KMS-11 (cell line): ENCODE data around the gene FAM163A.

ENCODE experiments used
- H2AFZ ChIP-seq: fragments of 200-600 bp; sonication (generic); 2 replicates; pipeline ENCODE4 v1.6.1; 2016; ENCODE audit warnings: antibody characterized with exemption, mixed run types, low read depth
- H3K27ac ChIP-seq: fragments of 200-600 bp; sonication (generic); 2 replicates; pipeline ENCODE4 v1.6.1; 2016; ENCODE audit warnings: mild to moderate bottlenecking, mixed run types
- H3K27me3 ChIP-seq: fragments of 200-600 bp; sonication (generic); 2 replicates; pipeline ENCODE4 v1.6.1; 2017; ENCODE audit warnings: mild to moderate bottlenecking, low read depth, mixed run types, moderate library complexity; ENCODE audit not compliant: insufficient read depth
- H3K36me3 ChIP-seq: fragments of 200-600 bp; sonication (generic); 2 replicates; pipeline ENCODE4 v1.6.1; 2017; ENCODE audit warnings: mild to moderate bottlenecking, mixed run types; ENCODE audit not compliant: insufficient read depth
- H3K4me1 ChIP-seq: fragments of 200-600 bp; sonication (generic); 2 replicates; pipeline ENCODE4 v1.6.1; 2016; ENCODE audit warnings: mild to moderate bottlenecking, low read depth, mixed run types; ENCODE audit not compliant: poor library complexity, severe bottlenecking
- H3K4me2 ChIP-seq: fragments of 200-600 bp; sonication (generic); 2 replicates; pipeline ENCODE4 v1.7.0; 2016; ENCODE audit warnings: mild to moderate bottlenecking, mixed run types
- H3K4me3 ChIP-seq: fragments of 200-600 bp; sonication (generic); IDR thresholded peaks from 2 replicates; pipeline ENCODE4 v1.6.1; 2017; ENCODE audit warnings: low read depth, low read length, mixed read lengths; ENCODE audit not compliant: insufficient read depth
- H3K79me2 ChIP-seq: fragments of 200-600 bp; sonication (generic); 2 replicates; pipeline ENCODE4 v1.6.1; 2016; ENCODE audit warnings: low read depth, mixed run types; ENCODE audit not compliant: insufficient read depth
- H3K9ac ChIP-seq: fragments of 200-600 bp; sonication (generic); 2 replicates; pipeline ENCODE4 v1.6.1; 2016; ENCODE audit warnings: mild to moderate bottlenecking, mixed run types
- H4K20me1 ChIP-seq: fragments of 200-600 bp; sonication (generic); 2 replicates; pipeline ENCODE4 v1.6.1; 2016; ENCODE audit warnings: mild to moderate bottlenecking, mixed run types; ENCODE audit not compliant: insufficient read depth
- TF ChIP-seq, protein P1 (sequence below): fragments of 200-600 bp; sonication (generic); conservative IDR thresholded peaks from 2 replicates; pipeline ENCODE4 v1.6.1; 2017; ENCODE audit warnings: low read depth, mild to moderate bottlenecking, antibody characterized with exemption, low read length, moderate library complexity, mixed read lengths

FAM163A gene

DNA sequence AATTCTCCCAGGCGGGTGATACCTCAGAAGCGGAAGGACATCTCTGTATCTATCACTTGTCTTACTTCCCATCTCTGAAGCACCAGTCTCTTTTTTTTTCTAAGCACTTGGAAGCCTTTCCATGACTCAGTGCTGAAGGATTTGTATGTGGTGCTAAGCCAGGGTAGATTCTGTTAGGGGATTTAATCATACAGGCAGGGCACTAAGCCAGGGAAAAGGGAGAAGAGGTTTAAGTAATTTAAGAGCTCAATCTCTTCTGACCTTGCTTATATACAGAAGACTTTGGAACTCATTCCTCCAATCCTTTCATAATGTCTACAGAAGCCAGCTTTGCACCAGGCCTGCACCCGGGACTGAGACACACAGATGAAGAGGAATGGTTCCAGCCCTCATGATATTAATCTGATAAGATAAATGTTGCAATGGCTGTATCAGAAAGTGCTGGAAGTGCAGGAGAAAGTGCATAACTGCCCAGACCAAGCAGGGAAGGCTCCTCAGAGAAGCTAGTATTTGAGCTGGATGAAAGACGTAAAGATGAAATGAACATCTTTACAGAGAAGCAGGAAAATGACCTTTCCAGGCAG is 11.0 kb downstream of the FAM163A start:
- TF ChIP-seq, protein P1, sequence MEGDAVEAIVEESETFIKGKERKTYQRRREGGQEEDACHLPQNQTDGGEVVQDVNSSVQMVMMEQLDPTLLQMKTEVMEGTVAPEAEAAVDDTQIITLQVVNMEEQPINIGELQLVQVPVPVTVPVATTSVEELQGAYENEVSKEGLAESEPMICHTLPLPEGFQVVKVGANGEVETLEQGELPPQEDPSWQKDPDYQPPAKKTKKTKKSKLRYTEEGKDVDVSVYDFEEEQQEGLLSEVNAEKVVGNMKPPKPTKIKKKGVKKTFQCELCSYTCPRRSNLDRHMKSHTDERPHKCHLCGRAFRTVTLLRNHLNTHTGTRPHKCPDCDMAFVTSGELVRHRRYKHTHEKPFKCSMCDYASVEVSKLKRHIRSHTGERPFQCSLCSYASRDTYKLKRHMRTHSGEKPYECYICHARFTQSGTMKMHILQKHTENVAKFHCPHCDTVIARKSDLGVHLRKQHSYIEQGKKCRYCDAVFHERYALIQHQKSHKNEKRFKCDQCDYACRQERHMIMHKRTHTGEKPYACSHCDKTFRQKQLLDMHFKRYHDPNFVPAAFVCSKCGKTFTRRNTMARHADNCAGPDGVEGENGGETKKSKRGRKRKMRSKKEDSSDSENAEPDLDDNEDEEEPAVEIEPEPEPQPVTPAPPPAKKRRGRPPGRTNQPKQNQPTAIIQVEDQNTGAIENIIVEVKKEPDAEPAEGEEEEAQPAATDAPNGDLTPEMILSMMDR: no peak
- Histone ChIP-seq H3K4me2 (no peak overlapping the region), H4K20me1 (no peaks in the 10 kb centered on the region)

DNA sequence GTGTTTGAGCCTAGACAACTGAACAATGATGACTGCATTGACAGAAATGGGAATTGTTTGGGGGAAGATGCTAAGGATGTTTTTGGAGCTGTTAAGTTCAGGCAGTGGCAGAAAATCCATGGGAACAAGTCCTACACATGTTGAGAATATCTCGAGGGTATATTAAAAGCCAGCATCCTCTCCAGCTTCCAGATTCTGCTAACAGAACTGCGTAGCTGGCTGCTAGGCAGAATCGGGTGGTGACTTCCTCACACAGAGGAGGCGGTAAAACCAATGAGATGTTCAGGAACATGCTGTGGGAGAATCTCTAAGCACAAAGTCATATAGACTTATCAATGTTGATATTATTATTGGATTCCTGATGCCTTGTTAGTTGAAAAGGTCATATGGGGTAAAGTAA is 14.8 kb downstream of the FAM163A start:
- no peak overlapping the region for H3K4me3 ChIP-seq
- no peak overlapping the region for H3K4me2 ChIP-seq
- H3K9ac ChIP-seq: no peak overlapping the region
- no peaks in the 10 kb centered on the region for H3K36me3 ChIP-seq
- no peaks in the 10 kb centered on the region for H4K20me1 ChIP-seq
- H3K27ac ChIP-seq: no peak overlapping the region
- H3K4me1 ChIP-seq: no peaks in the 10 kb centered on the region
- TF ChIP-seq, protein P1: no peak
- no peaks in the 10 kb centered on the region for H3K79me2 ChIP-seq
- H2AFZ ChIP-seq: no peak overlapping the region
- H3K27me3 ChIP-seq: no peaks in the 10 kb centered on the region

More for the DNA sequence above, 11.0 kb downstream of the FAM163A start:
- Histone ChIP-seq H3K9ac (no peak overlapping the region), H3K27ac (no peak overlapping the region), H2AFZ (no peak overlapping the region), H3K36me3 (no peaks in the 10 kb centered on the region), H3K27me3 (no peaks in the 10 kb centered on the region), H3K79me2 (no peaks in the 10 kb centered on the region), H3K4me3 (no peak overlapping the region), H3K4me1 (no peaks in the 10 kb centered on the region)

GRCh38 chr1:179760521-179760920 is 17.4 kb downstream of the FAM163A start:
- H3K9ac ChIP-seq: no peak overlapping the region
- H3K4me2 ChIP-seq: no peak overlapping the region
- TF ChIP-seq, protein P1: no peak
- no peak overlapping the region for H3K4me3 ChIP-seq
- H3K27ac ChIP-seq: no peak overlapping the region
- no peaks in the 10 kb centered on the region for H3K4me1 ChIP-seq
- no peaks in the 10 kb centered on the region for H3K36me3 ChIP-seq
- no peaks in the 10 kb centered on the region for H4K20me1 ChIP-seq
- H2AFZ ChIP-seq: no peak overlapping the region
- no peaks in the 10 kb centered on the region for H3K27me3 ChIP-seq
- no peaks in the 10 kb centered on the region for H3K79me2 ChIP-seq

GRCh38 chr1:179761296-179761695 is 18.2 kb downstream of the FAM163A start:
- Histone ChIP-seq H3K4me1 (no peaks in the 10 kb centered on the region), H3K4me2 (no peak overlapping the region), H3K36me3 (no peaks in the 10 kb centered on the region), H3K79me2 (no peaks in the 10 kb centered on the region), H3K27me3 (no peaks in the 10 kb centered on the region), H3K27ac (no peak overlapping the region), H2AFZ (no peak overlapping the region), H3K9ac (no peak overlapping the region), H4K20me1 (no peaks in the 10 kb centered on the region), H3K4me3 (no peak overlapping the region)
- TF ChIP-seq, protein P1: no peak
